GM06990 (cell line): ENCODE data around the gene SBK2.

Experiments used
- DNase-seq: peaks from one replicate; pipeline ENCODE4 v3.0.0-alpha.2; 2011; ENCODE audit not compliant: insufficient read length; ENCODE audit errors: extremely low read depth
- H3K27me3 ChIP-seq: replicated peaks from 2 replicates; pipeline ENCODE4 v1.6.0; 2011; ENCODE audit warnings: low read length; ENCODE audit not compliant: control insufficient read depth, insufficient read depth
- H3K36me3 ChIP-seq: 2 replicates; pipeline ENCODE4 v1.5.1; 2011; ENCODE audit warnings: low read length; ENCODE audit not compliant: control insufficient read depth, insufficient read depth
- H3K4me3 ChIP-seq: replicated peaks from 2 replicates; pipeline ENCODE4 v1.5.1; 2011; ENCODE audit warnings: low read depth, mild to moderate bottlenecking, control low read depth, low read length
- TF ChIP-seq, protein P1 (sequence below): IDR thresholded peaks from 2 replicates; pipeline ENCODE4 v1.5.1; 2011; ENCODE audit warnings: low read length, control low read depth, mild to moderate bottlenecking, inconsistent platforms; ENCODE audit not compliant: insufficient read depth, poor library complexity, severe bottlenecking

The SBK2 gene

DNA sequence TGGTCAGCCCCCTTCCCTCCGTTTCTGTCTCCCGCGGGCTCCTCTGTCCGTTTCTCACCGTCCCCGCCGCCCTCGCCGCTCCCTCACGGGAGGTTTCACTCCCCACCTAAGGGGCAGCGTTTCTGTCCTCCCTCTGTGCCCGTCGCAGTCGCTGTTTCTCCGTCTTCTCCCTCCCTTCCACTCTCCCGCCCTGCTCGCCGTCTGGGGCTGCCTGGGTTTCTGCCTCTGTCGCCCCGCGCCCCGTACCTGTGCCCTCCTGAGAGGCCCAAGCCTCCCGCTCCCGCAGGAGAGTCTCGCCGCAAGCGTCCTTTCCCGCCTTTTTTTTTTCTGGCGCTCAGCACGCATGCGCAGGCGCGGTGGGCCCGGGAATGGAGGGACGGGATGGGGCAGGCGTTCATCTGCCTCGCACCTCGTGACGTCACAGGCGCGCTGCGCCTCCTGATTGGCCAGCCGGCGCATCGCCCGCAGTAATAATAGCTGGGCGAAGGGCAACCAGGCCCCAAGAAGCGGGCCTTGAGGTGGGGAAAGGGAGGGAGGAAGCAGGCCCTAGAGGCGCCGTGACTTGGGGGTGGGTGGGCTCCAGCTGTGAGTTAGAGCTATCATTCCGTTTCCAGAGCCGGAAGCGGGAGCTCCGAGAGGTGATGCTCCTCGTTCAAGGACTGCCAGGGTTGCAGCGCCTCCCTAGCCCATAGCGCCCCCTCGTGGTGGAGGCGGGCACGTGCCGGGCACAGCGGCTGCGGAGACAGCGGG is 33.3 kb downstream of the SBK2 start:
- DNase-seq = peak; percentile 96
- Histone ChIP-seq H3K4me3 (peak overlapping the region; percentile 63), H3K27me3 (no peaks in the 10 kb centered on the region; the same call in 1 of the 2 replicates), H3K36me3 (no peaks in the 10 kb centered on the region)
- TF ChIP-seq, protein P1, sequence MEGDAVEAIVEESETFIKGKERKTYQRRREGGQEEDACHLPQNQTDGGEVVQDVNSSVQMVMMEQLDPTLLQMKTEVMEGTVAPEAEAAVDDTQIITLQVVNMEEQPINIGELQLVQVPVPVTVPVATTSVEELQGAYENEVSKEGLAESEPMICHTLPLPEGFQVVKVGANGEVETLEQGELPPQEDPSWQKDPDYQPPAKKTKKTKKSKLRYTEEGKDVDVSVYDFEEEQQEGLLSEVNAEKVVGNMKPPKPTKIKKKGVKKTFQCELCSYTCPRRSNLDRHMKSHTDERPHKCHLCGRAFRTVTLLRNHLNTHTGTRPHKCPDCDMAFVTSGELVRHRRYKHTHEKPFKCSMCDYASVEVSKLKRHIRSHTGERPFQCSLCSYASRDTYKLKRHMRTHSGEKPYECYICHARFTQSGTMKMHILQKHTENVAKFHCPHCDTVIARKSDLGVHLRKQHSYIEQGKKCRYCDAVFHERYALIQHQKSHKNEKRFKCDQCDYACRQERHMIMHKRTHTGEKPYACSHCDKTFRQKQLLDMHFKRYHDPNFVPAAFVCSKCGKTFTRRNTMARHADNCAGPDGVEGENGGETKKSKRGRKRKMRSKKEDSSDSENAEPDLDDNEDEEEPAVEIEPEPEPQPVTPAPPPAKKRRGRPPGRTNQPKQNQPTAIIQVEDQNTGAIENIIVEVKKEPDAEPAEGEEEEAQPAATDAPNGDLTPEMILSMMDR = peak; percentile 99

DNA sequence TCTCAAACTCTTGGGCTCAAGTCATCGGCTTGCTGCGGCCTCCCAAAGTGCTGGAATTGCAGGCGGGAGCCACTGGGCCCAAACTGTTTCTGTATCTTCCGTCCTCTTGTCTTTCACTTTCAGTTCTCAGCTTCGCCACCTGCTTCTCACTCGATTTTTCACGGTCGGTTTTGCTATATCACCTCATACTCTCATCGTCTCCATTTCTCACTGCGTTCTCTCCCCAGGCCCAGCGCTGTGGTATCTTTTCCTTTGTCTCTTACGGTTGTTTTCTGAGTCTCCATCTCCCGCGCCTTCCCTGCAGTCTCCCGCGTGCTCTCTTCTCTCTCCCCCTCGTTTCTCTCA is 33.8 kb downstream of the SBK2 start:
- H3K4me3 ChIP-seq = no peak overlapping the region
- H3K27me3 ChIP-seq = no peaks in the 10 kb centered on the region; the same call in 1 of the 2 replicates

DNA sequence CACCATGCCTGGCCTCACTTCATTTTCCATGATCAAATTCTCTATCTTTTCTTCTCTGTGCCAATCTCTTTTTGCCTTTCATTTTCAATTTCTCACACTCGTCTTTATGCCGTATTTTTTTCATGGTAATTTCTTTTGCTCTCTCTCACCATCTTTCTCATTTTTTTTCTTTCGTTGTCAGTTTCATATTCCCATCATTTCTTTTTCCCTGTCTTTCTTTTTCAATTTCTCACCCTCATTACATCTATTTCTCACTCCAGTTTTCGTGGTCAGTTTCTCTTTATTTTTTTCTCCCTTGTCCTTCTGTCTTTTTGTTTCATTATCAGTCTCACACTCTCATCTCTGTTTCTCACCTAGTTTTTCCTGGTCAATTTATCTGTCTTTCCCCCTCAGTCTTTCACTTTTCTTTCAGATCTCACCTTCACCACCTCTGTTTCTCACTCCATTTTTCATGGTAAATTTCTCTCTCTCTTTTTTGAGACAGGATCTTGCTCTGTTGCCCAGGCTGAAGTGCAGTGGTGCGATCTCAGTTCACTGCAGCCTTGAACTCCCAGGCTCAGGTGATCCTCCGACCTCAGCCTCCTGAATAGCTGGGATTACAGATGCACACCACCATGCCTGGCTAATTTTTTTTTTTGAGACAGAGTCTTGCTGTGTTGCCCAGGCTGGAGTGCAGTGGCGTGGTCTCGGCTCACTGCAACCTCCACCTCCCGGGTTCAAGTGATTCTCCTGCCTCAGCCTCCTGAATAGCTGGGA is 34.6 kb downstream of the SBK2 start:
- TF ChIP-seq, protein P1 = no peak
- Histone ChIP-seq H3K36me3 (no peaks in the 10 kb centered on the region), H3K4me3 (no peak overlapping the region), H3K27me3 (no peaks in the 10 kb centered on the region; the same call in 1 of the 2 replicates)
- DNase-seq = no peak

More for the DNA sequence above, 33.8 kb downstream of the SBK2 start:
- H3K36me3 ChIP-seq = no peaks in the 10 kb centered on the region
- TF ChIP-seq, protein P1 = no peak
- DNase-seq = no peak

DNA sequence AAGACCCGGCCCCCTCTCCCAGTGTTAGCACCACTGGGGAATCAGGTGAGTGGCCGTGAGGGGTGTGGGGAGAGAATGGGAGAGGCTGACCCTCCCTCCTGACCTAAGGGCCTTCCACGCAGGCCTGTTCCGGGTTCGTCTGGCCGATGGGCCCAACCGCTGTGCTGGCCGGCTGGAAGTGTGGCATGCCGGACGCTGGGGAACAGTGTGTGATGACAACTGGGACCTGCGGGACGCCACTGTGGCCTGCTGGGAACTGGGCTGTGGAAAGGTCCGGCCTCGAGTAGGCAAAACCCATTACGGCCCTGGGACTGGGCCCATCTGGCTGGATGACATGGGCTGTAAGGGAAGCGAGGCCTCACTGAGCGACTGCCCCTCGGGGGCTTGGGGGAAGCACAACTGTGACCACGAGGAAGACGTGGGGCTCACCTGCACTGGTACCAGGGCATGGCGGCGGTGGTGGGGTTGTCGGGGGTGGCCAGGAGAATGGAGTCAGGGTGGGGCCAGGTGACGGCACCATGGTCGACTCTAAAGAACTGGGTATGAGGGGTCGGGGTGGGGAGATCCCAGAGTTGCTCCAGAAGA is 36.5 kb downstream of the SBK2 start:
- TF ChIP-seq, protein P1 = no peak
- H3K27me3 ChIP-seq = no peaks in the 10 kb centered on the region; the same call in 1 of the 2 replicates
- no peak overlapping the region for H3K4me3 ChIP-seq
- no peak for DNase-seq
- no peaks in the 10 kb centered on the region for H3K36me3 ChIP-seq

DNA sequence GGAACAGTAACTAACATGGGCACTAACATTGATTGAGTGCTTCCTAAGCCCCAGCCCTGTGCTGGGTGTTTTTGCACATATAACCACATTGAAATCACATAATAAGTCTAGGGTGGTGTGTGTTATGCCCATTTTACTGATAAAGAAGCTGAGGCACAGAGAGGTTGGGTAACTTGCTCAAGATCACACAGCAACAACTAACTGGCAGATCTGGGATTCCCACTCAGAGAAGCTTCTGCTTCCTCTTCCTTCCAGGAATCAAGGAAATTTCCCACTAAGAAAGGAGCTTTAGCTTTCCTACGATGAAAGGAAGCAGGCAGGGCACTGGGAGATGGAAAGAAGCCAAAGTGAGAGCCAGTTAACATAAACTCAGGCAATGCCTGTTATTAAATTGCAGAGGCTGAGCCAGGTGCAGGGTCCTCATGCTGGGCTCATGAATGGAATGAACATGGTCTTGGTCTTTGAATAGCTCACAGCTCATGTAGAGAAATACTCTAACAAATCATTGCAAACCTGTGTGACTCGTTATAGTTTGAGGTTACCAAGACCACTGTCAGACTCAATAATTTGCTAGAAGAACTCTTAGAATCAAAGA is 38.6 kb downstream of the SBK2 start:
- no peaks in the 10 kb centered on the region; the same call in 1 of the 2 replicates for H3K27me3 ChIP-seq
- DNase-seq = no peak

More for the DNA sequence above, 38.6 kb downstream of the SBK2 start:
- no peak overlapping the region for H3K4me3 ChIP-seq
- no peaks in the 10 kb centered on the region for H3K36me3 ChIP-seq
- TF ChIP-seq, protein P1 = no peak
